ENCODE measurements around the gene DNASE1L1. TPM values are rescaled to one million over a fixed set of nuclear protein-coding genes. Genes with fewer than 3 reads are reported as not detected.

DNASE1L1 gene
- total RNA-seq, 1 experiment from 2014 or later = 29.8 TPM

GRCh38 chrX:154359362-154360154 is 49.5 kb downstream of the DNASE1L1 start:
- H3K79me2 ChIP-seq (ENCODE audit: low read length) = peaks cover 28% of the 10 kb centered on the region
- DNase-seq (no peak), ATAC-seq (no peak)
- peaks cover 80% of the 10 kb centered on the region for H3K36me3 ChIP-seq (ENCODE audit: low read depth, low read length)
- H3K9me2 ChIP-seq (replicated peaks; ENCODE audit: low read length) = no peaks in the 10 kb centered on the region
- no peak overlapping the region for H2AFZ ChIP-seq (ENCODE audit: low read length)
- TSS peak; percentile 30 for BruUV-seq (replicated peaks)
- ChIA-PET POLR2A (ENCODE audit: unreplicated experiment) (no interaction called here), CTCF (no interaction called here)
- H3K9ac ChIP-seq (ENCODE audit: low read length) = no peak overlapping the region
- intact Hi-C loops (cut with micrococcal nuclease) = no loop called here
- no peaks in the 10 kb centered on the region for H3K9me3 ChIP-seq (ENCODE audit: low read length)
- H3K4me3 ChIP-seq (ENCODE audit: low read length) = no peak overlapping the region
- no peaks in the 10 kb centered on the region for H3F3A ChIP-seq (ENCODE audit: low read length, unreplicated experiment)
- H4K20me1 ChIP-seq (ENCODE audit: low read length) = peaks cover 39% of the 10 kb centered on the region
- no peak for TF ChIP-seq EZH2phosphoT487 (IDR thresholded peaks at IDR 0.05; ENCODE audit: borderline replicate concordance, low read length)
- TF ChIP-seq EZH2 (IDR thresholded peaks at IDR 0.05; ENCODE audit: low read length, unreplicated experiment) = no peak
- no peak for TF ChIP-seq CTCF (conservative IDR thresholded peaks at IDR 0.05; ENCODE audit: low read depth, low read length)
- no peaks in the 10 kb centered on the region for H3K27me3 ChIP-seq (ENCODE audit: low read length)
- no peaks in the 10 kb centered on the region for H3K4me1 ChIP-seq (ENCODE audit: insufficient read depth, low read length)
- H3K4me2 ChIP-seq (ENCODE audit: low read length) = no peak overlapping the region
- H3K27ac ChIP-seq (ENCODE audit: low read length) = no peak overlapping the region

GRCh38 chrX:154358829-154359228 is 50.2 kb downstream of the DNASE1L1 start:
- no peak for TF ChIP-seq EZH2 (IDR thresholded peaks at IDR 0.05; ENCODE audit: low read length, unreplicated experiment)
- TF ChIP-seq CTCF (conservative IDR thresholded peaks at IDR 0.05; ENCODE audit: low read depth, low read length) = no peak
- TF ChIP-seq EZH2phosphoT487 (IDR thresholded peaks at IDR 0.05; ENCODE audit: borderline replicate concordance, low read length) = no peak
- Histone ChIP-seq H3K79me2 (ENCODE audit: low read length) (peaks cover 25% of the 10 kb centered on the region), H2AFZ (ENCODE audit: low read length) (no peak overlapping the region), H3K36me3 (ENCODE audit: low read depth, low read length) (peaks cover 75% of the 10 kb centered on the region), H3K27me3 (ENCODE audit: low read length) (no peaks in the 10 kb centered on the region), H3K9ac (ENCODE audit: low read length) (no peak overlapping the region), H3K4me1 (ENCODE audit: insufficient read depth, low read length) (no peaks in the 10 kb centered on the region), H3F3A (ENCODE audit: low read length, unreplicated experiment) (no peaks in the 10 kb centered on the region), H3K4me2 (ENCODE audit: low read length) (no peak overlapping the region), H3K4me3 (ENCODE audit: low read length) (no peak overlapping the region), H3K9me2 (replicated peaks; ENCODE audit: low read length) (no peaks in the 10 kb centered on the region), H4K20me1 (ENCODE audit: low read length) (peaks cover 34% of the 10 kb centered on the region), H3K9me3 (ENCODE audit: low read length) (no peaks in the 10 kb centered on the region), H3K27ac (ENCODE audit: low read length) (no peak overlapping the region)
- ATAC-seq = no peak
- intact Hi-C loops (cut with micrococcal nuclease) = no loop called here
- POLR2A ChIA-PET (ENCODE audit: unreplicated experiment) = no interaction called here
- no peak for DNase-seq
- BruUV-seq (replicated peaks) = no TSS peak
- CTCF ChIA-PET = no interaction called here

- intact Hi-C loops (cut with micrococcal nuclease) = no loop called here
- Histone ChIP-seq H3K36me3 (ENCODE audit: low read depth, low read length) (peaks cover 80% of the 10 kb centered on the region), H3K27me3 (ENCODE audit: low read length) (no peaks in the 10 kb centered on the region), H4K20me1 (ENCODE audit: low read length) (peaks cover 33% of the 10 kb centered on the region), H3K27ac (ENCODE audit: low read length) (no peak overlapping the region), H2AFZ (ENCODE audit: low read length) (no peak overlapping the region), H3K4me3 (ENCODE audit: low read length) (no peak overlapping the region), H3K4me2 (ENCODE audit: low read length) (no peak overlapping the region), H3K9me3 (ENCODE audit: low read length) (no peaks in the 10 kb centered on the region), H3K9ac (ENCODE audit: low read length) (no peak overlapping the region), H3F3A (ENCODE audit: low read length, unreplicated experiment) (no peaks in the 10 kb centered on the region), H3K79me2 (ENCODE audit: low read length) (peaks cover 24% of the 10 kb centered on the region), H3K9me2 (replicated peaks; ENCODE audit: low read length) (no peaks in the 10 kb centered on the region), H3K4me1 (ENCODE audit: insufficient read depth, low read length) (no peaks in the 10 kb centered on the region)
- TF ChIP-seq CTCF (conservative IDR thresholded peaks at IDR 0.05; ENCODE audit: low read depth, low read length) (no peak), EZH2 (IDR thresholded peaks at IDR 0.05; ENCODE audit: low read length, unreplicated experiment) (no peak), EZH2phosphoT487 (IDR thresholded peaks at IDR 0.05; ENCODE audit: borderline replicate concordance, low read length) (no peak)
- DNase-seq = no peak
- BruUV-seq (replicated peaks) = no TSS peak
- ATAC-seq = no peak
- CTCF ChIA-PET = no interaction called here
- POLR2A ChIA-PET (ENCODE audit: unreplicated experiment) = no interaction called here
These were observed 51.0 kb downstream of the DNASE1L1 start for GRCh38 chrX:154358011-154358410.
